Measurements from ENCODE around the gene SIGLEC6. TPM values are rescaled to one million over a fixed set of nuclear protein-coding genes. Genes with fewer than 3 reads are reported as not detected.

Gene SIGLEC6
- total RNA-seq, 1 experiment from 2014 or later: not detected

DNA sequence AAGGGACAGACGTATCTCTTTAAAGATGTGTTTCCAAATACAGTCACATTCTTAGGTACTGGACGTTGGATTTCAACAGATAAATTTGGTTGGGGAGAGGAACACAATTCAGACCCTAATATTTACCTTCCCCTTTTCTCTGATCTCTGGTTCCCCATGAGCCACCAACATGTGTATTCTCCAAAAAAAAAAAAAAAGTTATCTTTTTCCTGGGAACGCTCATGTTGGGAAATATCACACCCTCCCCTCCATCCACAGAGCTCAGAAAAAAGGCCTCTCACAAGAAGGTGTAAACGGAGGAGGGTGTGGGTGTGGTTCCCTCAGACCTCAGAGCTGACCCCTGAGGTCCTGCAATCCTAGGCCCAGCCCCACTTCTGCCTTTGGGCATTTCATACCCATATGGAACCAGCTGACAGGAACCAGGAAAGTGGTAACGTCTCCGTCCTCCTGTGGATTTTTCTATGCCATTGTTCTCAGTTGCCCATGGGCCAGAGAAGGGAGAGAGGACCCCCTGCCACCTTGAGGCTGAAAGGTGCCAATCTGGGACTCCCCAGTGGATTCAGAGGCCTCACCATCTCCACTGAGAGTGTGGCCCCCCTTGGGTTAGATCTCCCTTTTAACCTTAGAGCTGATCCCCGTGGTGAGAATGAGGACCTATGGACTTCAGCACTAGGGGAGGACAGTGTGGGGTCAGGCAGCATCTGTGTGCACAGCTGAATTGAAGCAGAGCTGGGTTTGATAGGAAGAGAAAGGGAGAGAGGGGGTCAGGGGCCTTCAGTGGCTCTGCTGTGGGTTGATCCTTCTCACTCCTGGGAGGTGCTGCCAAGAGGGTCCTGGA is 21.4 kb downstream of the SIGLEC6 start:
- H3K36me3 ChIP-seq (ENCODE audit: control insufficient read depth, insufficient read depth, low read length): no peaks in the 10 kb centered on the region
- POLR2A ChIA-PET: no interaction called here
- intact Hi-C loops (cut with micrococcal nuclease; ENCODE audit: unreplicated experiment): no loop called here
- no peak for TF ChIP-seq SIN3A (IDR thresholded peaks at IDR 0.05; ENCODE audit: borderline replicate concordance, insufficient read depth, low read depth, low read length)
- TF ChIP-seq TCF7L2 (IDR thresholded peaks at IDR 0.05; ENCODE audit: low read depth, low read length): no peak
- TF ChIP-seq, protein P1, sequence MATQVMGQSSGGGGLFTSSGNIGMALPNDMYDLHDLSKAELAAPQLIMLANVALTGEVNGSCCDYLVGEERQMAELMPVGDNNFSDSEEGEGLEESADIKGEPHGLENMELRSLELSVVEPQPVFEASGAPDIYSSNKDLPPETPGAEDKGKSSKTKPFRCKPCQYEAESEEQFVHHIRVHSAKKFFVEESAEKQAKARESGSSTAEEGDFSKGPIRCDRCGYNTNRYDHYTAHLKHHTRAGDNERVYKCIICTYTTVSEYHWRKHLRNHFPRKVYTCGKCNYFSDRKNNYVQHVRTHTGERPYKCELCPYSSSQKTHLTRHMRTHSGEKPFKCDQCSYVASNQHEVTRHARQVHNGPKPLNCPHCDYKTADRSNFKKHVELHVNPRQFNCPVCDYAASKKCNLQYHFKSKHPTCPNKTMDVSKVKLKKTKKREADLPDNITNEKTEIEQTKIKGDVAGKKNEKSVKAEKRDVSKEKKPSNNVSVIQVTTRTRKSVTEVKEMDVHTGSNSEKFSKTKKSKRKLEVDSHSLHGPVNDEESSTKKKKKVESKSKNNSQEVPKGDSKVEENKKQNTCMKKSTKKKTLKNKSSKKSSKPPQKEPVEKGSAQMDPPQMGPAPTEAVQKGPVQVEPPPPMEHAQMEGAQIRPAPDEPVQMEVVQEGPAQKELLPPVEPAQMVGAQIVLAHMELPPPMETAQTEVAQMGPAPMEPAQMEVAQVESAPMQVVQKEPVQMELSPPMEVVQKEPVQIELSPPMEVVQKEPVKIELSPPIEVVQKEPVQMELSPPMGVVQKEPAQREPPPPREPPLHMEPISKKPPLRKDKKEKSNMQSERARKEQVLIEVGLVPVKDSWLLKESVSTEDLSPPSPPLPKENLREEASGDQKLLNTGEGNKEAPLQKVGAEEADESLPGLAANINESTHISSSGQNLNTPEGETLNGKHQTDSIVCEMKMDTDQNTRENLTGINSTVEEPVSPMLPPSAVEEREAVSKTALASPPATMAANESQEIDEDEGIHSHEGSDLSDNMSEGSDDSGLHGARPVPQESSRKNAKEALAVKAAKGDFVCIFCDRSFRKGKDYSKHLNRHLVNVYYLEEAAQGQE (IDR thresholded peaks at IDR 0.05; ENCODE audit: insufficient read depth in 1 of 2, low read depth in 2 of 2, low read length in 1 of 2): no peak
- no peak for TF ChIP-seq POLR2AphosphoS5 (IDR thresholded peaks at IDR 0.05; ENCODE audit: low read depth, low read length)
- TF ChIP-seq, protein P2, sequence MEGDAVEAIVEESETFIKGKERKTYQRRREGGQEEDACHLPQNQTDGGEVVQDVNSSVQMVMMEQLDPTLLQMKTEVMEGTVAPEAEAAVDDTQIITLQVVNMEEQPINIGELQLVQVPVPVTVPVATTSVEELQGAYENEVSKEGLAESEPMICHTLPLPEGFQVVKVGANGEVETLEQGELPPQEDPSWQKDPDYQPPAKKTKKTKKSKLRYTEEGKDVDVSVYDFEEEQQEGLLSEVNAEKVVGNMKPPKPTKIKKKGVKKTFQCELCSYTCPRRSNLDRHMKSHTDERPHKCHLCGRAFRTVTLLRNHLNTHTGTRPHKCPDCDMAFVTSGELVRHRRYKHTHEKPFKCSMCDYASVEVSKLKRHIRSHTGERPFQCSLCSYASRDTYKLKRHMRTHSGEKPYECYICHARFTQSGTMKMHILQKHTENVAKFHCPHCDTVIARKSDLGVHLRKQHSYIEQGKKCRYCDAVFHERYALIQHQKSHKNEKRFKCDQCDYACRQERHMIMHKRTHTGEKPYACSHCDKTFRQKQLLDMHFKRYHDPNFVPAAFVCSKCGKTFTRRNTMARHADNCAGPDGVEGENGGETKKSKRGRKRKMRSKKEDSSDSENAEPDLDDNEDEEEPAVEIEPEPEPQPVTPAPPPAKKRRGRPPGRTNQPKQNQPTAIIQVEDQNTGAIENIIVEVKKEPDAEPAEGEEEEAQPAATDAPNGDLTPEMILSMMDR (IDR thresholded peaks at IDR 0.05): no peak
- in situ Hi-C loops (cut with HindIII; ENCODE audit: low pct_unique_long_range_greater_than_20kb, low sequenced_read_pairs): no loop called here
- no peaks in the 10 kb centered on the region for H3K4me1 ChIP-seq (ENCODE audit: control insufficient read depth, insufficient read depth, low read length)
- no peak overlapping the region for H3K4me3 ChIP-seq (ENCODE audit: low read depth in 2 of 2, low read length in 2 of 2)
- DNase-seq (ENCODE audit: low read depth, low spot score) (no peak), ATAC-seq (no peak)
- peaks cover 5% of the 10 kb centered on the region for H3K27me3 ChIP-seq (ENCODE audit: control insufficient read depth, insufficient read depth, low read length)
- no TSS peak for BruUV-seq (replicated peaks)
- no peak overlapping the region for H3K27ac ChIP-seq (ENCODE audit: low read length)
- CTCF ChIA-PET: no interaction called here
- no peaks in the 10 kb centered on the region for H3K9me3 ChIP-seq (ENCODE audit: control insufficient read depth, insufficient read depth, low read depth, low read length)

DNA sequence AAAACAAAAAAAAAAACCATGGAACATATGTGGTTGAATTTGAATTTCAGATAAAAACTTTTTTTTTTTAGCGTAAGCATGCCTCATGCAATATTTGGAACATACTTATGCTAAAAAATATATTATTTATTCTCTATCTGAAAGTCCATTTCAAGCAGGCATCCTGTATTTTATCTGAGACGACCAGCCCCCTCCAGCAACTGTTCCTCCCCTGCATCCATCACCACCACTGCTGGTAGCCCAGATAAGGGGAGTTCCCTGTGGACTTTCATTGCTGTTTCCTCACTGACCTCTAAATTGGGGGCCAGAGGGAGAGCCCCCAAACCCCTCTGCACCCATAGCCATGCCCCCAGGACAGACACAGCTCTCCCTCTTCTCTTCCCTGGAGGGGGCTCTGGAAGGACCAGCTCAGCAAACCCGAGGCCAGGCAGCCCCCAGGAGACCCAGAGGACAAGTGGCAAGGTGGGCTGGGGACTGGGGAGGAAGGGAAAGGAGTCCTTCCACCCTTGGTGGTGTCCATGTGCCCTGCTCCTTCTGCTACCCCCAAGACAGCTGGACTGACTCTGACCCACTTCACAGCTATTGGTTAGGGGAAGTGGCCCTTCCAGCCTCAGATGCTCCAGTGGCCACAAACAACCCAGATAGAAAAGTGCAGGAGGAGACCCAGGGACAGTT is 23.3 kb downstream of the SIGLEC6 start:
- in situ Hi-C loops (cut with HindIII; ENCODE audit: low pct_unique_long_range_greater_than_20kb, low sequenced_read_pairs): no loop called here

More for the DNA sequence above, 23.3 kb downstream of the SIGLEC6 start:
- Histone ChIP-seq H3K4me3 (ENCODE audit: low read depth in 2 of 2, low read length in 2 of 2) (no peak overlapping the region), H3K9me3 (ENCODE audit: control insufficient read depth, insufficient read depth, low read depth, low read length) (no peaks in the 10 kb centered on the region), H3K4me1 (ENCODE audit: control insufficient read depth, insufficient read depth, low read length) (no peaks in the 10 kb centered on the region), H3K27me3 (ENCODE audit: control insufficient read depth, insufficient read depth, low read length) (peaks cover 2% of the 10 kb centered on the region; the same call in 1 of the 2 replicates), H3K27ac (ENCODE audit: low read length) (no peak overlapping the region), H3K36me3 (ENCODE audit: control insufficient read depth, insufficient read depth, low read length) (no peaks in the 10 kb centered on the region)
- no TSS peak for BruUV-seq (replicated peaks)
- intact Hi-C loops (cut with micrococcal nuclease; ENCODE audit: unreplicated experiment): no loop called here
- no peak for ATAC-seq
- CTCF ChIA-PET: no interaction called here
- DNase-seq (ENCODE audit: low read depth, low spot score): no peak
- POLR2A ChIA-PET: no interaction called here
- no peak for TF ChIP-seq SIN3A (IDR thresholded peaks at IDR 0.05; ENCODE audit: borderline replicate concordance, insufficient read depth, low read depth, low read length)
- no peak for TF ChIP-seq TCF7L2 (IDR thresholded peaks at IDR 0.05; ENCODE audit: low read depth, low read length)
- TF ChIP-seq, protein P2 (IDR thresholded peaks at IDR 0.05): no peak
- TF ChIP-seq POLR2AphosphoS5 (IDR thresholded peaks at IDR 0.05; ENCODE audit: low read depth, low read length): no peak
- TF ChIP-seq, protein P1 (IDR thresholded peaks at IDR 0.05; ENCODE audit: insufficient read depth in 1 of 2, low read depth in 2 of 2, low read length in 1 of 2): no peak

Data from Panc1 (cell line).